HCT116 (cell line): ENCODE measurements around the gene LRRC2. TPM values are rescaled to one million over a fixed set of nuclear protein-coding genes. Genes with fewer than 3 reads are reported as not detected.

Experiments
- ATAC-seq: fragments of 200-7000 bp; cut with Tn5 transposase; 2 replicates; pipeline ENCODE4 v1.9.1; 2020; ENCODE audit warnings: mild to moderate bottlenecking, moderate library complexity
- Bru-seq: library from RNA; stranded (reverse); fragments of 400-500 nt; gene quantifications from one replicate; lab custom pipeline; 2021; lab: Mats Ljungman, UMichigan
- BruChase-seq, 2 experiments: library from RNA; stranded (reverse); fragments of 400-500 nt; gene quantifications; one replicate each; lab custom pipeline; 2021; lab: Mats Ljungman, UMichigan
- BruUV-seq: library from RNA; stranded (reverse); fragments of 400-500 nt; replicated peaks from 2 replicates; lab custom pipeline; 2021; lab: Mats Ljungman, UMichigan
- CTCF ChIA-PET: fragments of 300-600 bp; sonication (Branson Sonifier 250); formaldehyde crosslinking; loops from one replicate; lab custom pipeline; 2021; ENCODE audit warnings: antibody characterized with exemption; lab: Charles Lee
- POLR2A ChIA-PET: fragments of 300-600, 350-600 bp; sonication (Branson Sonifier 250); formaldehyde crosslinking; loops from one replicate; lab custom pipeline; 2021; ENCODE audit warnings: antibody characterized with exemption; lab: Charles Lee
- RAD21 ChIA-PET, 2 experiments: fragments of 300-600 bp; sonication (Branson Sonifier 250); formaldehyde crosslinking; loops; one replicate each; lab custom pipeline; 2023; ENCODE audit warnings: low total read pairs in 2 of 2; ENCODE audit not compliant: uncharacterized antibody in 2 of 2, unreplicated experiment in 2 of 2, low non-redundant PET in 1 of 2; lab: Charles Lee
- DNase-seq: peaks from one replicate; pipeline ENCODE4 v3.0.0-alpha.2; 2010; ENCODE audit warnings: low read depth, low spot score
- H2AFZ ChIP-seq: fragments of 200-600 bp; shearing (Covaris generic), sonication (generic); 2 replicates; pipeline ENCODE4 v1.6.1; 2017; ENCODE audit warnings: low read depth, mixed run types, mixed read lengths, antibody characterized with exemption, low read length; ENCODE audit not compliant: poor library complexity, severe bottlenecking
- H3K27ac ChIP-seq: 2 replicates; pipeline ENCODE4 v1.5.1; 2012; ENCODE audit warnings: low read depth, low read length
- H3K27me3 ChIP-seq: fragments of 200-600 bp; sonication (generic); 2 replicates; pipeline ENCODE4 v1.6.1; 2016; ENCODE audit warnings: mixed run types, low read length, mixed read lengths; ENCODE audit not compliant: insufficient read depth
- H3K36me3 ChIP-seq, 2 experiments: fragments of 200-500 bp in 1 of 2; fragments of 200-600 bp in 1 of 2; sonication (Bioruptor generic) in 1 of 2; sonication (generic) in 1 of 2; 2 replicates each; pipeline versions ENCODE4 v1.5.1 to v1.6.1; 2014 to 2016; ENCODE audit warnings: low read length in 2 of 2, inconsistent platforms in 1 of 2, mixed read lengths in 1 of 2, mixed run types in 1 of 2; ENCODE audit not compliant: insufficient read depth in 2 of 2, control insufficient read depth in 1 of 2
- H3K4me1 ChIP-seq, 2 experiments: fragments of 200-600 bp in 1 of 2; sonication (generic) in 1 of 2; 2 replicates each; pipeline versions ENCODE4 v1.5.1 to v1.6.1; 2012 to 2017; ENCODE audit warnings: low read length in 2 of 2, inconsistent platforms in 1 of 2, mild to moderate bottlenecking in 1 of 2, mixed read lengths in 1 of 2, mixed run types in 1 of 2, moderate library complexity in 1 of 2; ENCODE audit not compliant: insufficient read depth in 2 of 2, control insufficient read depth in 1 of 2
- H3K4me2 ChIP-seq: fragments of 200-600 bp; sonication (generic); 2 replicates; pipeline ENCODE4 v1.6.1; 2017; ENCODE audit warnings: mixed run types, low read length, mixed read lengths
- H3K4me3 ChIP-seq, 2 experiments: fragments of 200-600 bp in 1 of 2; sonication (generic) in 1 of 2; replicated peaks in 1 of 2; 2 replicates each; pipeline ENCODE4 v1.5.1; 2011 to 2016; ENCODE audit warnings: low read length in 2 of 2, control low read depth in 1 of 2, low read depth in 1 of 2, mild to moderate bottlenecking in 1 of 2, mixed read lengths in 1 of 2, mixed run types in 1 of 2
- H3K79me2 ChIP-seq: fragments of 200-600 bp; sonication (generic); 2 replicates; pipeline ENCODE4 v1.6.1; 2017; ENCODE audit warnings: mild to moderate bottlenecking, mixed run types, low read length, moderate library complexity, mixed read lengths; ENCODE audit not compliant: insufficient read depth
- H3K9ac ChIP-seq: fragments of 200-600 bp; sonication (generic); 2 replicates; pipeline ENCODE4 v1.6.1; 2016; ENCODE audit warnings: low read length, mixed read lengths
- H3K9me2 ChIP-seq: fragments of 200-600 bp; sonication (generic), shearing (Covaris generic); 2 replicates; pipeline ENCODE4 v1.6.1; 2017; ENCODE audit warnings: mixed run types, mild to moderate bottlenecking, moderate library complexity; ENCODE audit not compliant: insufficient read depth
- H3K9me3 ChIP-seq, 2 experiments: fragments of 200-500 bp in 1 of 2; fragments of 200-600 bp in 1 of 2; sonication (Bioruptor generic) in 1 of 2; sonication (generic) in 1 of 2; 2 replicates each; pipeline ENCODE4 v1.6.1; 2014 to 2017; ENCODE audit warnings: low read length in 2 of 2, mixed read lengths in 2 of 2, inconsistent platforms in 1 of 2, low read depth in 1 of 2, mild to moderate bottlenecking in 1 of 2, mixed run types in 1 of 2, moderate library complexity in 1 of 2; ENCODE audit not compliant: control insufficient read depth in 1 of 2, insufficient read depth in 1 of 2
- H4K20me1 ChIP-seq: fragments of 200-600 bp; sonication (generic), shearing (Covaris generic); 2 replicates; pipeline ENCODE4 v1.6.1; 2017; ENCODE audit warnings: mixed run types, mild to moderate bottlenecking, moderate library complexity; ENCODE audit not compliant: insufficient read depth
- CBX3 ChIP-seq: IDR thresholded peaks from 2 replicates; pipeline ENCODE4 v1.6.1; 2012; ENCODE audit warnings: low read depth
- CEBPB ChIP-seq: IDR thresholded peaks from 2 replicates; pipeline ENCODE4 v1.6.1; 2012; ENCODE audit warnings: low read depth
- ELF1 ChIP-seq: IDR thresholded peaks from 2 replicates; pipeline ENCODE4 v1.6.1; 2012; ENCODE audit warnings: low read depth, borderline replicate concordance
- FOSL1 ChIP-seq: IDR thresholded peaks from 2 replicates; pipeline ENCODE4 v1.6.1; 2012; ENCODE audit warnings: low read depth
- JUND ChIP-seq: IDR thresholded peaks from 2 replicates; pipeline ENCODE4 v1.6.1; 2012
- POLR2A ChIP-seq: IDR thresholded peaks from 2 replicates; pipeline ENCODE4 v1.7.0; 2011; ENCODE audit warnings: borderline replicate concordance; ENCODE audit not compliant: insufficient read depth, insufficient read length; ENCODE audit errors: extremely low read depth
- POLR2AphosphoS5 ChIP-seq: IDR thresholded peaks from 2 replicates; pipeline ENCODE4 v1.6.1; 2011; ENCODE audit warnings: mild to moderate bottlenecking, low read depth, low read length, moderate library complexity
- SIN3A ChIP-seq: IDR thresholded peaks from 2 replicates; pipeline ENCODE4 v1.6.1; 2012; ENCODE audit warnings: low read depth
- SP1 ChIP-seq: IDR thresholded peaks from 2 replicates; pipeline ENCODE4 v1.6.1; 2012; ENCODE audit warnings: low read depth
- SRF ChIP-seq: IDR thresholded peaks from 2 replicates; pipeline ENCODE4 v1.6.1; 2012; ENCODE audit warnings: low read depth
- TCF7L2 ChIP-seq: IDR thresholded peaks from 2 replicates; pipeline ENCODE4 v1.7.0; 2011; ENCODE audit warnings: borderline replicate concordance, inconsistent platforms; ENCODE audit not compliant: insufficient read depth, insufficient read length; ENCODE audit errors: extremely low read depth
- ZFX ChIP-seq: fragments of 450-650 bp; IDR thresholded peaks from 2 replicates; pipeline ENCODE4 v1.6.1; 2017
- ZNF274 ChIP-seq: fragments of 200-500 bp; sonication (Bioruptor generic); IDR thresholded peaks from 2 replicates; pipeline ENCODE4 v1.6.1; 2014; ENCODE audit warnings: mild to moderate bottlenecking, low read depth, low read length, inconsistent platforms
- intact Hi-C: fragments of 100-400 bp; cut with micrococcal nuclease; formaldehyde crosslinking; loops from 2 replicates; pipeline ENCODE4 v1.10.0; 2022
- long read RNA-seq: library from polyadenylated mRNA; unstranded; transcript quantifications from one replicate; pipeline ENCODE4 v2.0.0, GENCODE V29; 2021; ENCODE audit not compliant: unreplicated experiment
- polyA plus RNA-seq: library from polyadenylated mRNA; unstranded; fragments of >200 nt; gene quantifications from 2 replicates; pipeline ENCODE4 v1.2.1, GENCODE V29; 2012; ENCODE audit warnings: missing spikeins
- total RNA-seq: library from RNA; stranded (reverse); gene quantifications from one replicate; pipeline ENCODE4 v1.2.1, GENCODE V29; 2021; ENCODE audit not compliant: unreplicated experiment
- TF ChIP-seq, protein P1 (sequence below): IDR thresholded peaks from 2 replicates; pipeline ENCODE4 v1.6.1; 2012; ENCODE audit warnings: low read depth
- TF ChIP-seq, protein P2 (sequence below): IDR thresholded peaks from 2 replicates; pipeline ENCODE4 v1.6.1; 2012

LRRC2 gene
- total RNA-seq = not detected
- not detected in 2 replicates for polyA plus RNA-seq
- Bru-seq, nascent RNA = percentile 6 among the genes with signal in this experiment
- BruChase-seq, experiment 1, labeled RNA remaining after a 6-hour chase = percentile 8 among the genes with signal in this experiment
- BruChase-seq, experiment 2, labeled RNA remaining after a 2-hour chase = percentile 6 among the genes with signal in this experiment
- long read RNA-seq = 0 reads

- POLR2A ChIA-PET = no interaction called here
- CTCF ChIA-PET = no interaction called here
- no peak within 1 kb of the TSS for H3K4me2 ChIP-seq
- no peaks in the 10 kb centered on the region for H3K79me2 ChIP-seq
- H3K27ac ChIP-seq = no peak within 1 kb of the TSS
- BruUV-seq = no TSS peak
- no peaks in the 10 kb centered on the region for H3K4me1 ChIP-seq
- H3K9me3 ChIP-seq = no peaks in the 10 kb centered on the region
- H3K27me3 ChIP-seq = no peaks in the 10 kb centered on the region
- H3K9me2 ChIP-seq = no peaks in the 10 kb centered on the region
- intact Hi-C loops = no loop called here
- DNase-seq (no peak), ATAC-seq (no peak)
- RAD21 ChIA-PET = no interaction called here
- H4K20me1 ChIP-seq = no peaks in the 10 kb centered on the region
- no peak within 1 kb of the TSS for H2AFZ ChIP-seq
- H3K4me3 ChIP-seq = no peak within 1 kb of the TSS
- H3K9ac ChIP-seq = no peak within 1 kb of the TSS
- TF ChIP-seq CEBPB (no peak), ZNF274 (no peak), SRF (no peak), SIN3A (no peak), POLR2AphosphoS5 (no peak), ZFX (no peak), POLR2A (no peak), ELF1 (no peak), JUND (no peak), FOSL1 (no peak), CBX3 (no peak), TCF7L2 (no peak), SP1 (no peak)
- TF ChIP-seq, protein P1, sequence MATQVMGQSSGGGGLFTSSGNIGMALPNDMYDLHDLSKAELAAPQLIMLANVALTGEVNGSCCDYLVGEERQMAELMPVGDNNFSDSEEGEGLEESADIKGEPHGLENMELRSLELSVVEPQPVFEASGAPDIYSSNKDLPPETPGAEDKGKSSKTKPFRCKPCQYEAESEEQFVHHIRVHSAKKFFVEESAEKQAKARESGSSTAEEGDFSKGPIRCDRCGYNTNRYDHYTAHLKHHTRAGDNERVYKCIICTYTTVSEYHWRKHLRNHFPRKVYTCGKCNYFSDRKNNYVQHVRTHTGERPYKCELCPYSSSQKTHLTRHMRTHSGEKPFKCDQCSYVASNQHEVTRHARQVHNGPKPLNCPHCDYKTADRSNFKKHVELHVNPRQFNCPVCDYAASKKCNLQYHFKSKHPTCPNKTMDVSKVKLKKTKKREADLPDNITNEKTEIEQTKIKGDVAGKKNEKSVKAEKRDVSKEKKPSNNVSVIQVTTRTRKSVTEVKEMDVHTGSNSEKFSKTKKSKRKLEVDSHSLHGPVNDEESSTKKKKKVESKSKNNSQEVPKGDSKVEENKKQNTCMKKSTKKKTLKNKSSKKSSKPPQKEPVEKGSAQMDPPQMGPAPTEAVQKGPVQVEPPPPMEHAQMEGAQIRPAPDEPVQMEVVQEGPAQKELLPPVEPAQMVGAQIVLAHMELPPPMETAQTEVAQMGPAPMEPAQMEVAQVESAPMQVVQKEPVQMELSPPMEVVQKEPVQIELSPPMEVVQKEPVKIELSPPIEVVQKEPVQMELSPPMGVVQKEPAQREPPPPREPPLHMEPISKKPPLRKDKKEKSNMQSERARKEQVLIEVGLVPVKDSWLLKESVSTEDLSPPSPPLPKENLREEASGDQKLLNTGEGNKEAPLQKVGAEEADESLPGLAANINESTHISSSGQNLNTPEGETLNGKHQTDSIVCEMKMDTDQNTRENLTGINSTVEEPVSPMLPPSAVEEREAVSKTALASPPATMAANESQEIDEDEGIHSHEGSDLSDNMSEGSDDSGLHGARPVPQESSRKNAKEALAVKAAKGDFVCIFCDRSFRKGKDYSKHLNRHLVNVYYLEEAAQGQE = no peak
- TF ChIP-seq, protein P2, sequence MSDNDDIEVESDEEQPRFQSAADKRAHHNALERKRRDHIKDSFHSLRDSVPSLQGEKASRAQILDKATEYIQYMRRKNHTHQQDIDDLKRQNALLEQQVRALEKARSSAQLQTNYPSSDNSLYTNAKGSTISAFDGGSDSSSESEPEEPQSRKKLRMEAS = no peak
- no peaks in the 10 kb centered on the region for H3K36me3 ChIP-seq
Measured at GRCh38 chr3:46566040-46566641, at the start of gene LRRC2. Gene LRRC2, minus strand, starts transcription at chr3:46566302. Its CDS starts 14,711 bp downstream, at chr3:46551591.
